Activated T-cell treated with anti-CD3 and anti-CD28 coated beads for 1 hour (primary cell): Measurements from ENCODE around the gene KCNK4.

Experiments used
- DNase-seq: peaks from one replicate; pipeline ENCODE4 v3.0.0-alpha.2; 2020; ENCODE audit warnings: low read depth

KCNK4 gene

DNA sequence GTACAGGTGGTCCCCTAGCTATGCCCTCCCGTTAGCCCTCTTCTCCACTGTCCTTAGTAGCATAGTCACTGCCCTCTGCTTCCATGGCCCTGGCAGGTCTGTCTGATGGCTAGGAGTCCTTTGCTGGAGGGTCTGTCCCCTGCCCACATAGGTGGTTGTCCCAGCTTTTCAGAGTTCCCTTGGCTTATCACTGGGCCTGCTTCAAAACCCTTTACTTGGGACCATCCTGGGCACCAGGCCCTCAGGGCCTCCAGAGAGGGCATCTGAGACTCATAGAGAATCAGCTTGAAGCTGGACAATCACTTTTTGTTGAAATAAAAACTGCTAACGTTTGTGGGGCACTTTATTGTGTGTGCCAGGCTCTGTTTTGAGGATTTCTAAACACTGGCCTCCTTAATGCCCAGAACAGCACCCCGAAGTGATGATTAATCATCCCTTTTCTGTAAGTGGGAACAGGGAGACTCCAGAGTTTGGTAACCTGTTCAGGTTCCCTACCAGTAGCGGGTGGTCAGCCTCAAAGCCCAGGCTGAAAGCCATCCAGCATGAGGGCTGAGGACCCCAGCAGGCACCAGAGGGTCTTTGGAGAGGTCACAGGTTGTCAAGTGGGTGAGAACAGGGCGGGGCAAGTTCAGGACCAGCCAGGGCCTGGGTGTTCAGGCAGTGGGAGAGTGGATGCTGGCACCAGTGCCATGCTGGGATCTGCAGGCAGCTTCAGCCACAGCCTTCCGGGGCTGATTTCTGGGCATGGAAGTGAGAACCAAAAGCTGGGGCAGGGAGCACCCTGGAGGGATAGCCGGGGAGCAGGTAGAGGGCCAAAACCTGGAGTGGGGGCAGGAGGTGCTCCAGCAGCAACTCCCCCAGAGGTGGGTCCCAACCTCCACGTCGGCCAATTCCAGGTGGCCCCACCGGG lies 495 bp upstream of the KCNK4 start:
- no peak for DNase-seq

DNA sequence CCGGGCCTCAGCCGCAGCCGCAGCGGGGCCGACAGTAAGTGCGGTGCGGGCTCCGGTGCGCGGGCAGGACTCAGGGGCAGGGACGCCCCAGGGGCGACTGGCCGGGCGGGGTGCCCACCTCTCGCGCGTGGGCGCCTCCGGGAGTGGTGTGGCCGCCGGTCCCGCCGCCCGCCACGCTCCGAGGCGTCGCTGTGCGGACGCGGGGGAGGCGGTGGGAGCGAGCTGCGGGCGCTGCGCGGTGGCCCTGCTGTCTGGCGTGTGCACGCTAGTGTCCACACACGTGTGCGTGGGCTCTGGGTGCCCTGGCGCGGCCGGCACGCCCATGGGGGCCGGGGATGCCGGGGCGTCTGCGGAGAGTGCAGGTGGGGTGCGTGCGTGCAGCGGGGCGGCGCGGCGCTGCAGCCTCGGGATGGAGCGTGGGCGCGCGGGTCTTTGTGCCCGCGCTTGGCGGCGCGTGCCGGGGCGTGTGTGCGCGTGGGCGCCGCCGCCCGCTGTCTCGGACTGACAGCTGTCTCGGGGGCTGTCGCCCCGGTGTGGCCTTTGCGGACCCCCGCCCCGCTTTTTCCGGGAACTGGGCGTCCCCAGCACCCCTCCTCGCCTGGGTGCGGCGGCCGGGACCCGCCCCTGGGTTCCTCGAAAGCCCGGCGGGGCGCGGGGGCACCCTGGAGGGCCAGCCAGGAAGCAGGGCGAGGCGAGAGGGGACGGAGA lies 804 bp downstream of the KCNK4 start:
- DNase-seq, result no peak

DNA sequence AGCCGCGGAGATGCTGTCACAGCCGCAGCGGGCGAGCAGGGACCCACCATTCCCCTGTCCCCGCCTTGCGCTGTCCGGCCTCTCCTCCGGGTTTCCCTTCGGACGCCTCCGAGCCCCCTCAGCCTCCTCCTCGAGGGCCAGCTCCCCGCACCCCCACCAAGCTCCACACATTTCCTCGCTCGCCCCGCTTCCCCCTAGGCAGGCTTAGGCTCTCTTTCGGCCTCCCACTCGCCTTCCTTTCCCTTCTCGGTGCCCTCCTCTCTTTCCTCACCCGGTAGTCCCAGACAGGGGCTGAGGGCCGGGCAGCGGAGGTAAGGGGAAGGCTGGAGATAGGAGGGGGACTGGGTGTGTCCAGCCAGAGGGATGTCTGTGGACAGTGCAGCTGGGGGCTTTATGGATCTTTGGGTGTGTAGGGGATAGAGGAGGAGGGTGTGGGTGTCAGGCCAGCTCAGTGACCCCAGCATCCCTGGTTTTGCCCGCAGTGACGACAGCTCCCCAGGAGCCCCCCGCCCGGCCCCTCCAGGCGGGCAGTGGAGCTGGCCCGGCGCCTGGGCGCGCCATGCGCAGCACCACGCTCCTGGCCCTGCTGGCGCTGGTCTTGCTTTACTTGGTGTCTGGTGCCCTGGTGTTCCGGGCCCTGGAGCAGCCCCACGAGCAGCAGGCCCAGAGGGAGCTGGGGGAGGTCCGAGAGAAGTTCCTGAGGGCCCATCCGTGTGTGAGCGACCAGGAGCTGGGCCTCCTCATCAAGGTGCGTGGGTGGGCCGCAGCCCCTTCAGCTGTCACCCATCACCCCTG lies 1.6 kb downstream of the KCNK4 start:
- no peak for DNase-seq

DNA sequence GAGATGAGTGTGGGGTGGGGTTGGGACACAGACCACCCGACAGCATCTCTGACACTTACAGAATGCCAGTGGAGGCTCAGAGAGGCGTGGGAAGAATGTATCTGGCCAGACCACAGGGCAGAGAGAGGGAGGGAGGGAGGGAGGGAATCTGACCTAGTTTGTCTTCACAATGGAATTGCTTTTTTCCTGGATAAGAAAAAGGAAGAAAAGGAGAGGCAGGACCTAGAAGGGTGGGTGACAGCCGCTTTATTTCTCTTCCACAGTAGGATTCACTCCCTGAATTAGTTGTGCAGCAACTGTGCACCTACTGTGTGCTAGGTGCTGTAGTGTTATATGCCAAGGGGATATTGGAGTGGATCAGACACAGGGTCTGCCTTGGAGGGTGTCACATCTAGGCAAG lies 3.7 kb downstream of the KCNK4 start:
- no peak for DNase-seq

DNA sequence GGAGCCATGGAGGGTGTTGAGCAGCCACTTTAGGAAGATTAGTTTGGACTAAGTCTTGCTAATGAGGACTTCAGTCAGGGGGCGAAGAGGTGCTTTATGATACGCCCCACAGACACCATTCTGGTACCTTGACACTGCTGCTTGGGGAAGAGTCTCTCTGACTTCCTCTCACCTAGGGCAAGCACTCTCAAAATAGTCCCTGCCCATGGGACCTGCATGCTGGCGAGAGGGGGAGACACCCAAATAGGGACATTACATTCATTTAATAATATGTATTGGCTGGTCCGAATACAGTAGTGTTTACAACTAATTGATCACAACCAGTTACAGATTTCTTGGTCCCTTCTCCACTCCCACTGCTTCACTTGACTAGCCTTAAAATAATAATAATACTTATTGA lies 4.7 kb downstream of the KCNK4 start:
- no peak for DNase-seq

DNA sequence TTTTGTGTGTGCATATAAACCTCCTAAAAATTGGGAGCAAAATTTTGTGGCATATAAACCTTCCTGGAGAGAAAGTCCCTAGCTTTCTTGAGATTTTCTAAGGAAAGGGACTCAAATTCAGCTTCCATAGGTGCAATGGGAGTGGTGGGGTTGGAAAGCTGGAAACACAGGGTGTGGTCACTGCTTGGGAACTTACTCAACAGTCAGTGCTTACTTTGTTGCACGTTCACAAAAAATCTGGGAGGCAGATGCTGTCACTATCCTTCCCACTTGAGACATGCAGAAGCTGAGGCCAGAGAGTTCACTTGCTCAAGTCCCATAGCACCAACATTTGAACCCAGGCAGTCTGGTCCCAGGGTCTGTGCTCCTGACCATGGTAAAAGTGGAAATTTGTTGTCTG lies 5.1 kb downstream of the KCNK4 start:
- DNase-seq, result no peak

DNA sequence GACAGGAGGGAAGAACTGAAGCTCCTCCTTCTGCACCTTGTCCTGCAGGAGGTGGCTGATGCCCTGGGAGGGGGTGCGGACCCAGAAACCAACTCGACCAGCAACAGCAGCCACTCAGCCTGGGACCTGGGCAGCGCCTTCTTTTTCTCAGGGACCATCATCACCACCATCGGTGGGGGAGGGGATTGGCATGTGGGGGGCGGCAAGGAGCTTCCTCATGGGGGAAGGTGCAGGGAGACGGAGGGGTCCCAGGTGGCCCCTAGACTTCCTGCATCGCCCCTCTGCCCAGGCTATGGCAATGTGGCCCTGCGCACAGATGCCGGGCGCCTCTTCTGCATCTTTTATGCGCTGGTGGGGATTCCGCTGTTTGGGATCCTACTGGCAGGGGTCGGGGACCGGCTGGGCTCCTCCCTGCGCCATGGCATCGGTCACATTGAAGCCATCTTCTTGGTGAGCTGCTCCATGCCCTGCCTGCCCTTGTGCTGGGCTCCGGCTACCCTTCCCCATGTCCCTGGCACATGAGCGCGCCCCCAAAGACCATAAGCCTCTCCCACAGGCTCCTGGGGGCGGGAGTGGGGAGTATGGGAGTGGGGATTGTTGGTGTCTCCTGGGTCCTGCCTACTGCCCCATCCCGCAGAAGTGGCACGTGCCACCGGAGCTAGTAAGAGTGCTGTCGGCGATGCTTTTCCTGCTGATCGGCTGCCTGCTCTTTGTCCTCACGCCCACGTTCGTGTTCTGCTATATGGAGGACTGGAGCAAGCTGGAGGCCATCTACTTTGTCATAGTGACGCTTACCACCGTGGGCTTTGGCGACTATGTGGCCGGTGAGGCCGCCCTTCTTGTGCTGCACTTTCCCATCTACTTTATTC lies 6.0 kb downstream of the KCNK4 start:
- no peak for DNase-seq

DNA sequence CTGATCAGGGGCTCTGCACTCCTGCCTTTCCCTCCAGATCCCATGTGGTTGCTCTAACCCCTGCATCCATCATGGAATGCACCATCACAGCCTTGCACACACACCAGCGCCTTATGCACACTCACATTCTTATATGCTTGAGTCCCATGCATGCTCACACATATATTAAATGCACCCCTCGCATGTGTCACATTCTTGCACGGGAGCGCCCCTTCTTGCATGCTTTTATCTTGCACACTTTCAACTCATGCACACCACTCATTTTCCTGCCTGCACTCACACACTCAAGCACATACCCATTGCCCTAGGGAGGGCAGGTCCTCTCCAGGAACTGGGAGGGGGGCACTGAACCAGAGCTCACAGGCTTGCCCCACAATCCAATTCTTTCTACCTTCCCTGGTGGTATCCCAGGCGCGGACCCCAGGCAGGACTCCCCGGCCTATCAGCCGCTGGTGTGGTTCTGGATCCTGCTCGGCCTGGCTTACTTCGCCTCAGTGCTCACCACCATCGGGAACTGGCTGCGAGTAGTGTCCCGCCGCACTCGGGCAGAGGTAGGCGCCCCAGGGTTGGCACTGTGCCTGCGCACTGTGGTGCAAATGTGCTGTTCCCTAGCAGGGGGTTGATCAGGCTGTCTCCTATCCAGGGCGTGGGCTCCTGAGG lies 6.7 kb downstream of the KCNK4 start:
- no peak for DNase-seq

DNA sequence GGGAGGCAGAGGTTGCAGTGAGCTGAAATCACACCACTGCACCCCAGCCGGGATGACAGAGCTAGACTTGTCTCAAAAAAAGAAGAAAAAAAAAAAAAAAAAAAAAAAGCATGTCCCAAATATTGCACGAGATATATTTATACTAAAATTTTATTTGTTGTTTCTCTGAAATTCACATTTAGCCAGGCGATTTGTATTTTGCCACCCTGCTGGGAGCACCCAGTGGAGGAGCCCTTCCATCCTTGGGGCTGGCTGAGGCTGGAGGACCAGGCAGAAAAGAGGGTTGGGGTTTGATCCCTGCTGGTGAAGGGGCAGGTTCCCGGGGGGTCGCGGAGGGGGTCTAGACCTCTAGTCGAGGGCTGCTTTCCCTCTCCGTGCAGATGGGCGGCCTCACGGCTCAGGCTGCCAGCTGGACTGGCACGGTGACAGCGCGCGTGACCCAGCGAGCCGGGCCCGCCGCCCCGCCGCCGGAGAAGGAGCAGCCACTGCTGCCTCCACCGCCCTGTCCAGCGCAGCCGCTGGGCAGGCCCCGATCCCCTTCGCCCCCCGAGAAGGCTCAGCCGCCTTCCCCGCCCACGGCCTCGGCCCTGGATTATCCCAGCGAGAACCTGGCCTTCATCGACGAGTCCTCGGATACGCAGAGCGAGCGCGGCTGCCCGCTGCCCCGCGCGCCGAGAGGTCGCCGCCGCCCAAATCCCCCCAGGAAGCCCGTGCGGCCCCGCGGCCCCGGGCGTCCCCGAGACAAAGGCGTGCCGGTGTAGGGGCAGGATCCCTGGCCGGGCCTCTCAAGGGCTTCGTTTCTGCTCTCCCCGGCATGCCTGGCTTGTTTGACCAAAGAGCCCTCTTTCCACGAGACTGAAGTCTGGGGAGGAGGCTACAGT lies 8.1 kb downstream of the KCNK4 start:
- no peak for DNase-seq

DNA sequence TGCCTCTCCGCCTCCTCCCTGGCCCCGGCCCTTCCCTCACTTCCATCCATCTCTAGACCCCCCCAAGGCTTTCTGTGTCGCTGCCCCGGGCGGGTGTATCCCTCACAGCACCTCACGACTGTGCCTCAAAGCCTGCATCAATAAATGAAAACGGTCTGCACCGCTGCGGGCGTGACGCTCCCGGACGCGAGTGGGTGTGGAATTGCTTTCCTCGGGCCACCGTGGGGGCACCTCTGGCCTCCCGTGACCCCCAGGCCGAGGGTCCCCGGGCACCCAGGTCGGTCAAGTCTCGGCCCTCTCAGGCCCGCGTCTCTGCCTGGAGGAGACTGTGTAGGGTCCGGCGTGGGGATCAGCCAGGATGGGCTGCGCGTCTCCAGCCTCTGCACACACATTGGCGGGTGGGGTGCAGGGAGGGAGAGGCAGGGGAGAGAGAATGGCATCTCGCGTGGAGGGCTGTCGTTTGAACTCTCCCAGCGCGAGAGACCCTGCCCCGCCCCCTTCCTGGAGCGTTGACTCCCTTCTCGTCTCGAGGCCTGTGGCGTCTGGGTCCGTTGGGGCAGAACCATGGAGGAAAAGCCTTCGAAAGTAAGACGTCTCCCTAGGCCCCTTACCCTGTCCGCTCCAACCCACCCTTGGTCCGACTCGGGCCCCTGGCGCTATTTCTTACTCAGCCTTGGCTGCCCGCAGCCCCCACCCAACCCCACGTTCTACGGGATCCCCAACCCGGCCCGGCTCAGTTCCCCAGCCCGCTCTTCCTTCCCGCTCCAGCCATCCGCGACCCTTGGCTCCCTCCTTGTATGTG lies 8.9 kb downstream of the KCNK4 start, which contains the start of gene CATSPERZ:
TSS of gene CATSPERZ (plus strand) at position 512 of the 802 bp plus-strand sequence. CDS start at position 565, 53 bp downstream.
- DNase-seq, result no peak

DNA sequence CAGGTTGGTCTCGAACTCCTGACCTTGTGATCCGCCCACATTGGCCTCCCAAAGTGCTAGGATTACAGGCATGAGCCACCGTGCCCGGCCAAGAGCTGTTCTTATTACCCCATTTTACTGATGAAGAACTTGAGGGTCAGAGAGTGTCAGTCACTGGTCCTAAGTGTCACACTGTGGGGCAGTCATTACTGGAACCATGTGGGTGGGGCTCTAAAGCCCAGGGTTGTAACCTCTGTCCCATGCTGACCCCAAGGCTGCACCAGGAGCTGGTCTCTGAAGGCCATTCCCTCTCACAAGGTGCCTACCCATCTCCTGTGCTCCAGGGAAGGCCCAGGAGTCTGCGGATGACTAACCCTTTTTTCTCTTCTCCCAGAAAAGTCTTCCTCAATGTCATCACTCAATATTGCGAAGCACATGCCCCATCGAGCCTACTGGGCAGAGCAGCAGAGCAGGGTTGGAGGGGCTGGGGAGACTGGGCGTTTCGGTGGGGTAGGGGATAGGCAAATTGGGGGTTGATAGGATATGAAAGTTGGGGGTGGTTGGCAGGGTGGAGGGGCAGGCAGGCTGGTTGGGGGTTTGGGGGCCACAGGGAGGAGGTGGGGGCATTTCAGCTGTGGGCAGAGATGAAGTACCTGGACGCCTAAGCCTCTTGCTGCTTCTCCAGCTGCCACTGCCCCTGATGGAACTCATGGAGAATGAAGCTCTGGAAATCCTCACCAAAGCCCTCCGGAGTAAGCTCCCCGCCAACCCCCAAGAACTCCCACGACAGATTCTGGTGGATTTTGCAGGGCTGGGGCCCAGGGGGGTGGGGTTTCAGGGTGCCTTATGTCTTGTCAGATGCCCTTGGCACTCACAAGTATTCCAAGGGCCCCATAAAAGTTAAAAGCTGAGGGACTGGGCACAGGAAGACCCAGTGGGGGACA lies 12.3 kb downstream of the KCNK4 start:
- no peak for DNase-seq

DNA sequence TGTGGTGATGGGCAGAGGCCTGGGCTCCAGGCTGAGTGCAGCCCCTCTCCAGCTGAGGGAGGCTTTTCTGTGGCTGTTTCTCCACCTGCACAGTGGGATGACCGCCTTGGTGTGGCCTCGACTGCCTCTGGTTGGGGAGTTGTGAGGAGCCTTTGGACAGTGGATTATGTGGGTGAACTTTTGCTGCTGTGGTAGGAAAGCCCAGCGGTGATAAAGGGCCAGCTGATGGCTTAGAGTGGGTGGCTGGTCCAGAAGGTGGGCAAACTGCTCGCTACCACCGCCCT lies 12.9 kb downstream of the KCNK4 start:
- no peak for DNase-seq

DNA sequence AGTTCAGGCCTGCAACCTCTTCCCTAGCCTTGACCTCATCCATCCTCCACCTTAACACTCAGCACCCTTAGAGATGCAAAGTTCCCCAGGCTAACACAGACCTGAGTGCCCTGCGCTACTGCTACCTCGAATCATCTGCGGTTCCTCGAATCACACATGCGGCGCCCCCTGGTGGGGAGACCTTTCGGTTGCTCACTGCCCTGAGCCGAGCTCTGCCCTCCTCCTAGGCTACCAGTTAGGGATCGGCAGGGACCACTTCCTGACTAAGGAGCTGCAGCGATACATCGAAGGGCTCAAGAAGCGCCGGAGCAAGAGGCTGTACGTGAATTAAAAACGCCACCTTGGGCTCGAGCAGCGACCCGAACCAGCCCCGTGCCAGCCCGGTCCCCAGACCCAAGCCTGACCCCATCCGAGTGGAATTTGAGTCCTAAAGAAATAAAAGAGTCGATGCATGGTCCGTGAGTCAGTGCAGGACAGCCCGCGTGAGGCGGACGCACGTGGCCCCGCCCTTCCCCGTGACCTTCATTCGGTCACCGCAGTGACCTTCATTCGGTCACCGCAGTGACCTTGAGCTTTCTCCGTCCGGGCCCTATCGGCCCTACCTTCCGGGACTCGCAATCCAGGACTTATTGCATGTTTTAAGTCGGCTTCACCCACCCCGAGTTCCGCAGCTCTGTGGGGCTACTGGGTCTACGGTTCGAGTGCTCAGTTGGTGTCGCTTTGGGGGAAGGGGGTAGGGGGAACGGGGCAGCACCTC lies 13.4 kb downstream of the KCNK4 start:
- peak; percentile 97 for DNase-seq

DNA sequence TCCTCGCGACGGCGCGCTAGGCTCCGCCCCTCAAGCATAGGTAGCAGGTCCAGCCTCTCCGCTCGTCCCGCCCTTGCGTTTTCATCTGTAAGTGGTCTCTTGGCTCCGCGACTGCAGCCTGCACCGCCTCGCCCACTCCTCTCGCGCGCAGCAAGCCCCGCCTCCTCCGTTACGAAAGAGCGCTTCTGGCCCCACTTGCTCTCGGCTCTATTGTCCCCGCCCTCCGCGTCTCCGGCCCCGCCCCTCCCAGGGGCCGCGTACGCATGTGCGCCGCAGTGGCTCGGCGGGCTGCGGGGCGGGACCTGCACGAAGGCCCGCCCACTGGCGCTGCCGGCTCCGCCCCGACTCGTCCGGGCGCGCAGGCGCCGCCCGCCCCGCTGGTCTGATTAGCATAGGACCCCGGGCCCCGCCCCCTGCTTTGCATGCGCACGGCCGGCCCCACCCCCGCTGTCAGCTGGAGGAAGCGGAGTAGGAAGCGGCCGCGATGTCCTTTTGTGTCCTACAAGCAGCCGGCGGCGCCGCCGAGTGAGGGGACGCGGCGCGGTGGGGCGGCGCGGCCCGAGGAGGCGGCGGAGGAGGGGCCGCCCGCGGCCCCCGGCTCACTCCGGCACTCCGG lies 14.1 kb downstream of the KCNK4 start, which contains the start of gene ESRRA:
TSS of gene ESRRA (plus strand) at position 450 of the 616 bp plus-strand sequence. CDS start 1,656 bp downstream, outside the sequence.
- DNase-seq, result peak; percentile 100

DNA sequence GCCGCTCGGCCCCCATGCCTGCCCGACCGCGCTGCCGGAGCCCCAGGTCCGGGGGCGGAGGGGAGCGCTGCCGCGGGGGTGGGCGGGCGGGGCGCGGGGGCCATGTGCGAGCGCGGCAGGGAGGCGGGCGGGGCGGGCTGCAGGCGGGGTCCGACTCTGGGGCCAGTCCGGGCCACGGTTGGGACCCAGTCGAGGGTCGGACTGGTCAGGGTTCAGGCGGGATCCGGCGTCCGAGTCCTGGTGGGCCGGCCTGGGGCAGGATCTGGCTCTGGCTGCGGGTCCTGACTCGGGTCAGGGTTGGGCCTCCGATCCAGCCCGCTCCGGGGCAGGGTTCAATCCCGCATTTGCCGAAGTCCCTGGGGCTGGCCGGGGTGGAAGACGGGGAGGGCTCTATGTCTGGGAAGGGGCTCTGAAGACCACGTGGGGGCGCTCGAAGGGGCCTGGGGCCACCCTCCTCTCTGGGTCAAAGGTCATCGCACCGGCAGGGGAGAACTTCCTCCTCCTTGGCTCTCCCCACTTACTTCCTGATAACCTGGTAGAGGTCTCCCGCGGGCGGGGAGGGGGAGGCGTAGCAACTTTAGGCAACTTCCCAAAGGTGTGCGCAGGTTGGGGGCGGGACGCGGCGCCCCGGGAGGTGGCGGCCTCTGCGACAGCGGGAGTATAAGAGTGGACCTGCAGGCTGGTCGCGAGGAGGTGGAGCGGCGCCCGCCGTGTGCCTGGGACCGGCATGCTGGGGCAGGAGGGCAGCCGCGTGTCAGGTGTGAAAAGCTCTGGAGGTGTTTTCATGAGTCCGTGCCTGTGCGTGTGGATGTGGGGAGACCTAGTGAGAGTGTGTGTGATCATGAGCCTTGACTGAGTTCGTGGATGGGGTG lies 14.8 kb downstream of the KCNK4 start:
- DNase-seq, result peak; percentile 56

DNA sequence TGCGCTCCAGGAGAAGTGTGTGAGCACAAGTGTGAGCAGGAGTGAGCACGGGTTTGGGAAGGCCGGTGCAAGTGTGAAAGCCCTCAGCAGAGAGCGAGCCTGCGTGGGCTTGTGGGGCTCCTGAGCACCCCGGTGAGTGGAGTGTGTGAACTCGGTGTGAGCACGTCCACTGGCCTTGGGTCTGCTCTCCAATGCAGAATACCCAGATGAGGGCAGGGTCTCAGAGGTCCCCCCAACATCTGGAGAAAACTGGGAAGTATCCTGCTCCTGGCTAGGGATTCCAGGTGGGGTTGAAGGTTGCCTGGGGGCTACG lies 15.4 kb downstream of the KCNK4 start:
- DNase-seq, result no peak
